ENCODE results near the gene RANBP1.
"Not testable (repeated sequence)": the region's sequence is repeated elsewhere in the genome, so short reads cannot be mapped to it uniquely, and the experiment has no call there.

Gene RANBP1

DNA sequence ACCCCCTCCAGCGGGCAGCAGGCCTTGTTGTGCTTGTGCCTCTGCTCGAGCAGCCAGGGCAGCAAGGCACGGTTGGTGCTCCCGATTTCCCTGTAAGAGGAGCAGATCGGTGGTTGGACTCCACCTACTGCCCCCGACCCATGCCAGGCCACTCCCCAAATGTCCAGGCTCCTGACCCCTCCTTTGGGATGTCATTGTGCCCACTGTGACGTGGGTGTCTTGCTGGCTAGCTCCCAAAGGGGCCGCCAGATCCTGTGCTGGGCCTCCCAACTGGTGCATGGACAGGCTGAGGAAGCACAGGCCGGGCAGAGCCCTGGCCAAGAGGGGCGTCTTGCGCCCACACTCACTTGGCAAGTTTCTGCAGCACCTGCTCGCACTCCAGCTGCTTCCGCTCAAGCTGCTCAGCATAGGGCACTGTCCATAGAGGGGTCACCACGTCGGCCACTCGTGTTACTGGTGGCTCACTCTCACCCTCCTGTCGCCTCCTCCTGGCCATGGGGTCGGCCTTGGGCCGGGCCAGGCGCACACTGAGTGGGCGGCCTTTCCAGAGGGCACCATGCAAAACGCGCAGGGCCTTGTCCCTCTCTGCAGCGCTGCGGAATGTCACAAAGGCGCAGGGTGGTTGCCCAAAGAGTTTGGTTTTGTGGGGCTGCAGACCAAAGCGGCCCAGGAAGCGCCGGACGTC, at the start of gene RANBP1:
Gene RANBP1 (plus strand): TSS at position 414 of the 685 bp plus-strand sequence. CDS start 81 bp downstream, at position 495.
- H3K4me3 ChIP-seq (ENCODE audit: low read depth in 1 of 2, low read length in 2 of 2) = peak within 1 kb of the TSS; percentile 94 to 100

DNA sequence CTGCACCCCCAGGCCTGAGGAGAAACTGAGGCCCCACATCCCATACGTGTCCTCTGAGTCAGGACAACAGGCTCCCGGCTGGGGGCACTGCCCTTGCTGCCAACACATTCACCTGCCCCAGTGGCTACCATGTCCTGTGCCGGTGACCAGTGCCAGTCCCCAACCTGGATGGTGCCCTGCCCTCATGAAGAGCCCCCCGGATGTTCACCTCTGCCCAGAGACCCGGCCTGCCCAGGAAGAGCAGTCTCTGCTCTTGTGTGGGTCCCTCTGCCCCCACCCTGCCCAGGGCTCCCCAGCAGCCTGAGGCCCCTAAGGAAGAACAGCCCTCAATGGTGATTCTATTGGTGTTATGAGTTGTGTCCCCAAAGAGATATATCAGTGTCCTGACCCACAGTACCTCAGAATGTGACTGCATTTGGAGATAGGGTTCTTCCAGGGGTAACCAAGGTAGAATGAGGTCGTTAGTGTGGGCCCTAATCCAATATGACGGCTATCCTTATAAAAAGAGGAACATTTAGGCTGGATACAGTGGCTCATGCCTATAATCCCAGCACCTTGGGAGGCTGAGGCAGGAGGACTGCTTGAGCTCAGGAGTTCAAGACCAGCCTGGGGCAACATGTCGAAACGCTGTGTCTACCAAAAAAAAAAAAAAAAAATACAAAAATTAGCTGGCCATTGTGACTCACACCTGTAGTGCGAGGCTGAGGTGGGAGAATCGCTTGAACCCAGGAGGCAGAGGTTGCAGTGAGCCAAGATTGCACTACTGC, 49.1 kb upstream of the RANBP1 start:
- peaks cover 31% of the 10 kb centered on the region for H3K36me3 ChIP-seq (ENCODE audit: insufficient read depth, low read length)
- H4K20me1 ChIP-seq (ENCODE audit: insufficient read depth, low read length) = no peaks in the 10 kb centered on the region
- H3K27ac ChIP-seq (ENCODE audit: low read length) = no peak overlapping the region
- ATAC-seq (ENCODE audit: insufficient read depth, low read depth) (no peak), DNase-seq (no peak)
- no peak overlapping the region for H2AFZ ChIP-seq (ENCODE audit: low read depth, low read length)
- no peaks in the 10 kb centered on the region for H3K9me3 ChIP-seq (ENCODE audit: insufficient read depth, low read length, severe bottlenecking)
- no peak overlapping the region for H3K4me3 ChIP-seq (ENCODE audit: low read depth in 1 of 2, low read length in 2 of 2)
- H3K79me2 ChIP-seq (ENCODE audit: insufficient read depth, low read length) = no peaks in the 10 kb centered on the region
- H3K4me1 ChIP-seq (ENCODE audit: insufficient read depth, low read length) = no peaks in the 10 kb centered on the region
- H3K9ac ChIP-seq (ENCODE audit: low read depth, low read length) = no peak overlapping the region
- H3K27me3 ChIP-seq (ENCODE audit: insufficient read depth, low read length, poor library complexity) = no peaks in the 10 kb centered on the region
- H3K4me2 ChIP-seq (ENCODE audit: insufficient read depth, low read length) = no peak overlapping the region
- TF ChIP-seq, protein P1, sequence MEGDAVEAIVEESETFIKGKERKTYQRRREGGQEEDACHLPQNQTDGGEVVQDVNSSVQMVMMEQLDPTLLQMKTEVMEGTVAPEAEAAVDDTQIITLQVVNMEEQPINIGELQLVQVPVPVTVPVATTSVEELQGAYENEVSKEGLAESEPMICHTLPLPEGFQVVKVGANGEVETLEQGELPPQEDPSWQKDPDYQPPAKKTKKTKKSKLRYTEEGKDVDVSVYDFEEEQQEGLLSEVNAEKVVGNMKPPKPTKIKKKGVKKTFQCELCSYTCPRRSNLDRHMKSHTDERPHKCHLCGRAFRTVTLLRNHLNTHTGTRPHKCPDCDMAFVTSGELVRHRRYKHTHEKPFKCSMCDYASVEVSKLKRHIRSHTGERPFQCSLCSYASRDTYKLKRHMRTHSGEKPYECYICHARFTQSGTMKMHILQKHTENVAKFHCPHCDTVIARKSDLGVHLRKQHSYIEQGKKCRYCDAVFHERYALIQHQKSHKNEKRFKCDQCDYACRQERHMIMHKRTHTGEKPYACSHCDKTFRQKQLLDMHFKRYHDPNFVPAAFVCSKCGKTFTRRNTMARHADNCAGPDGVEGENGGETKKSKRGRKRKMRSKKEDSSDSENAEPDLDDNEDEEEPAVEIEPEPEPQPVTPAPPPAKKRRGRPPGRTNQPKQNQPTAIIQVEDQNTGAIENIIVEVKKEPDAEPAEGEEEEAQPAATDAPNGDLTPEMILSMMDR (IDR thresholded peaks at IDR 0.05; ENCODE audit: borderline replicate concordance, extremely low read depth, low read length, poor library complexity, severe bottlenecking) = no peak
- no peak for TF ChIP-seq EZH2 (IDR thresholded peaks at IDR 0.05; ENCODE audit: borderline replicate concordance, low read depth, low read length, severe bottlenecking)

More for the DNA sequence above, at the start of gene RANBP1:
- peaks cover 87% of the 10 kb centered on the region for H3K36me3 ChIP-seq (ENCODE audit: insufficient read depth, low read length)
- H2AFZ ChIP-seq (ENCODE audit: low read depth, low read length) = peak within 1 kb of the TSS; percentile 87
- TF ChIP-seq EZH2 (IDR thresholded peaks at IDR 0.05; ENCODE audit: borderline replicate concordance, low read depth, low read length, severe bottlenecking) = no peak
- TF ChIP-seq, protein P1 (IDR thresholded peaks at IDR 0.05; ENCODE audit: borderline replicate concordance, extremely low read depth, low read length, poor library complexity, severe bottlenecking) = no peak
- peaks cover 76% of the 10 kb centered on the region for H3K79me2 ChIP-seq (ENCODE audit: insufficient read depth, low read length)
- peak within 1 kb of the TSS; percentile 97 for H3K9ac ChIP-seq (ENCODE audit: low read depth, low read length)
- peak within 1 kb of the TSS; percentile 95 for H3K27ac ChIP-seq (ENCODE audit: low read length)
- H4K20me1 ChIP-seq (ENCODE audit: insufficient read depth, low read length) = peaks cover 77% of the 10 kb centered on the region
- H3K27me3 ChIP-seq (ENCODE audit: insufficient read depth, low read length, poor library complexity) = no peaks in the 10 kb centered on the region
- peaks cover 68% of the 10 kb centered on the region for H3K4me1 ChIP-seq (ENCODE audit: insufficient read depth, low read length)
- no peak for DNase-seq
- no peak for ATAC-seq (ENCODE audit: insufficient read depth, low read depth)
- no peaks in the 10 kb centered on the region for H3K9me3 ChIP-seq (ENCODE audit: insufficient read depth, low read length, severe bottlenecking)
- peak within 1 kb of the TSS; percentile 89 for H3K4me2 ChIP-seq (ENCODE audit: insufficient read depth, low read length)

DNA sequence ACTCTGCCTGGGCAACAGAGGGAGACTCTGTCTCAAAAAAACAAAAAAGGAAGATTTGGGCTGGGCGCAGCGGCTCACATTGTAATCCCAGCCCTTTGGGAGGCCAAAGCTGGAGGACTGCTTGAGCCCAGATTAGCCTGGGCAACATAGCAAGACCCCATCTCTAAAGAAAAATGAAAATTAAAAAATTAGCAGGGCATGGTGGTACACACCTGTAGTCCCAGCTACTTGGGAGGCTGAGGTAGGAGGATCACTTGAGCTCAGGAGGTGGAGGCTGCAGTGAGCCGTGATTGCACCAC, 48.6 kb upstream of the RANBP1 start:
- not testable (repeated sequence) for H4K20me1 ChIP-seq (ENCODE audit: insufficient read depth, low read length); H3K9me3 ChIP-seq (ENCODE audit: insufficient read depth, low read length, severe bottlenecking); DNase-seq; ATAC-seq (ENCODE audit: insufficient read depth, low read depth); H3K27ac ChIP-seq (ENCODE audit: low read length); H3K4me1 ChIP-seq (ENCODE audit: insufficient read depth, low read length); H3K4me3 ChIP-seq (ENCODE audit: low read depth in 1 of 2, low read length in 2 of 2); H3K27me3 ChIP-seq (ENCODE audit: insufficient read depth, low read length, poor library complexity); H3K4me2 ChIP-seq (ENCODE audit: insufficient read depth, low read length); H2AFZ ChIP-seq (ENCODE audit: low read depth, low read length); H3K79me2 ChIP-seq (ENCODE audit: insufficient read depth, low read length); H3K9ac ChIP-seq (ENCODE audit: low read depth, low read length)
- H3K36me3 ChIP-seq (ENCODE audit: insufficient read depth, low read length) = peaks cover 26% of the 10 kb centered on the region

DNA sequence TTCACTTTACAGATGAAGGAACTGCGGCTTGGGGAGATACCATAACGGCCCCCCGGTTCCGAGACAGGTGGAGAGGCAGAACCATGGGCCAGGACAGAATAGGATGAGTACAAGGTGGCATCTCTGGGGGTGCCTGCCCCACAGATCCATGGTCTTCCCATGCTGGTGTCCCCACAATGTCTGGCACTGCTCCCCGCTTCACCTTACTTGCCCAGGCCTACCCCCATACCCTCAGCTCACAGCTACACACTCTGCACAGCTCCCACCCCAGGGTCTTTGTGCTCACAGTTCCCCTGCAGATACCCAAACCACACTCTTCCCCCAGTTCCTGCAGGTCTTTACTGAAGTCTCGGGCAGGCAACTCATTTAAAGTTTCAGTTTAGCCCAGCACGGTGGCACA, 47.3 kb upstream of the RANBP1 start:
- H3K4me1 ChIP-seq (ENCODE audit: insufficient read depth, low read length) = no peaks in the 10 kb centered on the region
- H3K79me2 ChIP-seq (ENCODE audit: insufficient read depth, low read length) = no peaks in the 10 kb centered on the region
- DNase-seq (no peak), ATAC-seq (ENCODE audit: insufficient read depth, low read depth) (no peak)
- peaks cover 14% of the 10 kb centered on the region for H3K36me3 ChIP-seq (ENCODE audit: insufficient read depth, low read length)
- TF ChIP-seq, protein P1 (IDR thresholded peaks at IDR 0.05; ENCODE audit: borderline replicate concordance, extremely low read depth, low read length, poor library complexity, severe bottlenecking) = no peak
- no peak for TF ChIP-seq EZH2 (IDR thresholded peaks at IDR 0.05; ENCODE audit: borderline replicate concordance, low read depth, low read length, severe bottlenecking)
- H3K4me2 ChIP-seq (ENCODE audit: insufficient read depth, low read length) = no peak overlapping the region
- H4K20me1 ChIP-seq (ENCODE audit: insufficient read depth, low read length) = no peaks in the 10 kb centered on the region
- no peak overlapping the region for H3K9ac ChIP-seq (ENCODE audit: low read depth, low read length)
- no peaks in the 10 kb centered on the region for H3K9me3 ChIP-seq (ENCODE audit: insufficient read depth, low read length, severe bottlenecking)
- H3K27ac ChIP-seq (ENCODE audit: low read length) = no peak overlapping the region
- H3K27me3 ChIP-seq (ENCODE audit: insufficient read depth, low read length, poor library complexity) = no peaks in the 10 kb centered on the region
- no peak overlapping the region for H2AFZ ChIP-seq (ENCODE audit: low read depth, low read length)
- no peak overlapping the region for H3K4me3 ChIP-seq (ENCODE audit: low read depth in 1 of 2, low read length in 2 of 2)
